Esophagus muscularis mucosa (tissue), 4 donors: ENCODE results near the gene HAS3. TPM values are rescaled to one million over a fixed set of nuclear protein-coding genes. Genes with fewer than 3 reads are reported as not detected.
"Not testable (repeated sequence)": the region's sequence is repeated elsewhere in the genome, so short reads cannot be mapped to it uniquely, and the experiment has no call there.

Experiments used
- DNase-seq: peaks from one replicate; pipeline ENCODE4 v3.0.0-alpha.2; 2017; ENCODE audit errors: extremely low spot score
- H3K27ac ChIP-seq, 4 donors: fragments of 200-600 bp; sonication (generic); replicated peaks in 1 of 4; 1 replicate in 3 of 4; 2 replicates in 1 of 4; pipeline ENCODE4 v1.5.1; 2016 to 2019; ENCODE audit warnings: mild to moderate bottlenecking in 1 of 4
- H3K27me3 ChIP-seq, 4 donors: fragments of 200-600 bp; sonication (generic); one replicate each; pipeline versions ENCODE4 v1.5.1 to v1.6.0; 2016 to 2019
- H3K36me3 ChIP-seq, 4 donors: fragments of 200-600 bp; sonication (generic); one replicate each; pipeline ENCODE4 v1.5.1; 2016 to 2019
- H3K4me1 ChIP-seq, 4 donors: fragments of 200-600 bp; sonication (generic); one replicate each; pipeline ENCODE4 v1.5.1; 2016 to 2019
- H3K4me3 ChIP-seq, 4 donors: fragments of 200-600 bp; sonication (generic); 1 replicate in 2 of 4; 2 replicates in 2 of 4; pipeline ENCODE4 v1.5.1; 2016 to 2019; ENCODE audit warnings: mild to moderate bottlenecking in 4 of 4, moderate library complexity in 1 of 4
- H3K9me3 ChIP-seq, 4 donors: fragments of 200-600 bp; sonication (generic); 1 replicate in 3 of 4; 2 replicates in 1 of 4; pipeline ENCODE4 v1.5.1; 2016 to 2019
- CTCF ChIP-seq, 3 experiments: fragments of 200-600 bp in 2 of 3; fragments of 450-650 bp in 1 of 3; sonication (generic) in 2 of 3; IDR thresholded peaks; one replicate each; pipeline ENCODE4 v1.5.1; 2017 to 2019; ENCODE audit warnings: antibody characterized with exemption in 3 of 3, mild to moderate bottlenecking in 2 of 3, moderate library complexity in 1 of 3
- EP300 ChIP-seq: sonication (generic); formaldehyde crosslinking; IDR thresholded peaks from one replicate; pipeline ENCODE4 v1.6.1; 2017; ENCODE audit warnings: antibody characterized with exemption
- POLR2A ChIP-seq: fragments of 450-650 bp; IDR thresholded peaks from one replicate; pipeline ENCODE4 v1.6.1; 2017; ENCODE audit warnings: antibody characterized with exemption, moderate library complexity, mild to moderate bottlenecking, low read depth
- POLR2AphosphoS5 ChIP-seq, 2 donors: sonication (generic); formaldehyde crosslinking; IDR thresholded peaks; one replicate each; pipeline ENCODE4 v1.6.1; 2017; ENCODE audit warnings: antibody characterized with exemption in 2 of 2
- WGBS: methylation state at CpG from one replicate; pipeline ENCODE4 v1.1.5; 2018; 5-methylcytosine and 5-hydroxymethylcytosine counted together
- intact Hi-C: fragments of 100-400 bp; cut with DNase I; formaldehyde crosslinking; loops from one replicate; pipeline ENCODE4 v1.15.1; 2023
- total RNA-seq, 4 donors: library from RNA; depleted of rRNA; stranded (reverse); fragments of >200 nt; gene quantifications; one replicate each; pipeline versions ENCODE4 v1.1.0 to v1.2.1, GENCODE V29; 2016

Gene HAS3
- total RNA-seq, 4 donors from 2014 or later = 0.13 to 1.3 (median 0.49) TPM

- H3K9me3 ChIP-seq = no peaks in the 10 kb centered on the region
- WGBS = 90% methylated on average over 3 of the region's 3 CpGs
- TF ChIP-seq POLR2AphosphoS5 (IDR thresholded peaks at IDR 0.05) (no peak), EP300 (no peak), CTCF (IDR thresholded peaks at IDR 0.05) (no peak), POLR2A (no peak)
- H3K27ac ChIP-seq = no peak overlapping the region
- H3K36me3 ChIP-seq = peaks cover 0 to 29% (median 7%) of the 10 kb centered on the region in 4 donors
- H3K4me1 ChIP-seq = peaks cover 14 to 45% (median 30%) of the 10 kb centered on the region in 4 donors
- no peaks in the 10 kb centered on the region for H3K27me3 ChIP-seq
- intact Hi-C loops = no loop called here
- no peak for DNase-seq
- H3K4me3 ChIP-seq = no peak overlapping the region
Measured at GRCh38 chr16:69126221-69126620, 20.8 kb downstream of the HAS3 start.

GRCh38 chr16:69126801-69127200, 21.3 kb downstream of the HAS3 start:
- H3K4me3 ChIP-seq, DNase-seq, intact Hi-C loops, H3K27ac ChIP-seq, H3K27me3 ChIP-seq, H3K9me3 ChIP-seq: not testable (repeated sequence)
- WGBS = 90% methylated on average over 10 of the region's 10 CpGs
- Histone ChIP-seq H3K36me3 (peaks cover 0 to 25% (median 4%) of the 10 kb centered on the region in 4 donors), H3K4me1 (peaks cover 14 to 50% (median 33%) of the 10 kb centered on the region in 4 donors)

- peaks cover 14 to 54% (median 35%) of the 10 kb centered on the region in 4 donors for H3K4me1 ChIP-seq
- DNase-seq = no peak
- H3K9me3 ChIP-seq = no peaks in the 10 kb centered on the region
- H3K36me3 ChIP-seq = peaks cover 0 to 25% (median 4%) of the 10 kb centered on the region in 4 donors
- no peaks in the 10 kb centered on the region for H3K27me3 ChIP-seq
- H3K4me3 ChIP-seq = no peak overlapping the region
- intact Hi-C loops = no loop called here
- TF ChIP-seq EP300 = no peak
- no peak for TF ChIP-seq POLR2A
- no peak for TF ChIP-seq POLR2AphosphoS5 (IDR thresholded peaks at IDR 0.05)
- no peak for TF ChIP-seq CTCF (IDR thresholded peaks at IDR 0.05)
- no peak overlapping the region for H3K27ac ChIP-seq
- 90% methylated on average over 12 of the region's 12 CpGs for WGBS
Measured at GRCh38 chr16:69127966-69128510, 22.6 kb downstream of the HAS3 start.

DNA sequence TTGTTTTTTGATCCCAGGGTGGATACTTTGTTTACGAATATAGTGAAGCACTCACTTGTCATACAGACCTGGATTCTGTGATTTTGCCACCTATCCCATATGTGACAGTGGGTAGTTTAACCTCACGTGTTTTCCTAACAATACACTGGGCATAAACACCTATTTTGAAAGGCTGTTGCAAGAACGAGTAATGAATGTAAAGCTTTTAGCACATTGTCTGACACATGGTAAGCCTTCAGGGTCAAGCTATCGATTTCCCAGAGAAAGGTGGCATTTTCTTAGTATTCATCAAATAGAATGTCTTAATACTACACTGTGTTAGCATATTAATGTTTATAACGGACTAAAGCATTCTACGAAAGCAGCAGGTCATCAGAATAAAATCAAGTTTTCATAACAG, 25.0 kb downstream of the HAS3 start:
- DNase-seq = no peak
- 50% methylated on average over 6 of the region's 6 CpGs for WGBS
- no peak overlapping the region for H3K4me3 ChIP-seq
- peaks cover 0 to 21% (median 2%) of the 10 kb centered on the region in 4 donors for H3K36me3 ChIP-seq
- H3K27ac ChIP-seq = peak overlapping the region in 2 of 4 donors; percentile 94 to 96
- H3K4me1 ChIP-seq = peaks cover 26 to 70% (median 47%) of the 10 kb centered on the region in 4 donors
- intact Hi-C loops = no loop called here
- no peaks in the 10 kb centered on the region for H3K9me3 ChIP-seq
- no peaks in the 10 kb centered on the region for H3K27me3 ChIP-seq
- TF ChIP-seq POLR2AphosphoS5 (IDR thresholded peaks at IDR 0.05) = no peak
- TF ChIP-seq EP300 = no peak
- no peak for TF ChIP-seq POLR2A
- no peak for TF ChIP-seq CTCF (IDR thresholded peaks at IDR 0.05)

DNA sequence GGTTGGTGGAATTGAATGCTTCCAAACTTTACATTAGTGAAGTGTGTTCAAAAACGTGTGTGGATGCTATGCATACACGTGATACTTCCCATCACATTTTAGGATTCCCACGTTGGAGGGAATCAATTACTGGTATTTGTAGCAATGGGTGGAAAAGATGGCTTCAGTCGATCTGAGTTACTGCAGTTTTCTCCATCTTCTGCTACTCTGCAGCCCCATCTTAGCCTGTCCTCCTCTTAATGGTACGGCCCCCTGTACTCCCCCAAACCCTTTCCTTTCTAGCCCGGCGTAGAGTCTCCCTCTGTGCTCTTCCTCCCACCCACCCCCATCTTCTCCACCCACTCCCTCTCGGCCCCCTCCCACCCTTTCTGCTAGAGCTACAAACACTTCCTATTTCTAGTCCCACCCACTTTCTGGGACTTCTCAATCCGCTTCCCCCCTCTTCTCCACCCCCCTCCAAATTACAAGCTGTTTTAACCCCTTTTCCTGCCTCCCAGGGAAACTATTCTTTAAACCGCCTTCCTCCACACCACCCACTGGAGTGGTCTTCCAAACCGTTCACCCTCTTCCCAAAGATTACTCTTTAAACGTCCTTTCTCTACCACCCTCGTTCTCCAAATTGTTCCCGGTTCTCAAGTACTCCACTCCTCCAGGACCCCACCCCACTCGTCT, 25.9 kb downstream of the HAS3 start:
- Histone ChIP-seq H3K4me3 (peak overlapping the region; percentile 88 to 99 (median 95)), H3K9me3 (no peaks in the 10 kb centered on the region), H3K4me1 (peaks cover 23 to 62% (median 46%) of the 10 kb centered on the region in 4 donors), H3K36me3 (peaks cover 0 to 18% (median 4%) of the 10 kb centered on the region in 4 donors), H3K27me3 (no peaks in the 10 kb centered on the region), H3K27ac (peak overlapping the region; percentile 91 to 96 (median 95))
- DNase-seq = no peak
- intact Hi-C loops = no loop called here
- WGBS = 3% methylated on average over 15 of the region's 15 CpGs
- TF ChIP-seq POLR2AphosphoS5 (IDR thresholded peaks at IDR 0.05) (no peak), POLR2A (no peak), CTCF (IDR thresholded peaks at IDR 0.05) (no peak), EP300 (no peak)
